HEK293T (cell line): ENCODE data around the gene ALG12.

Source experiments
- BHLHE40 ChIP-seq: fragments of 450-650 bp; IDR thresholded peaks from 2 replicates; pipeline ENCODE4 v1.6.1; 2016; ENCODE audit warnings: mild to moderate bottlenecking, moderate library complexity, borderline replicate concordance
- CTBP1 ChIP-seq: fragments of 450-650 bp; IDR thresholded peaks from 2 replicates; pipeline ENCODE4 v1.6.1; 2016; ENCODE audit warnings: borderline replicate concordance
- ELF4 ChIP-seq: fragments of 450-650 bp; IDR thresholded peaks from 2 replicates; pipeline ENCODE4 v1.6.1; 2017; ENCODE audit warnings: antibody characterized with exemption
- FOXA1 ChIP-seq: fragments of 450-650 bp; IDR thresholded peaks from 2 replicates; pipeline ENCODE4 v1.6.1; 2016; ENCODE audit warnings: mild to moderate bottlenecking
- L3MBTL2 ChIP-seq: fragments of 450-650 bp; conservative IDR thresholded peaks from 2 replicates; pipeline ENCODE4 v1.6.1; 2016; ENCODE audit warnings: mild to moderate bottlenecking
- ZNF384 ChIP-seq: fragments of 450-650 bp; IDR thresholded peaks from 2 replicates; pipeline ENCODE4 v1.6.1; 2016

DNA sequence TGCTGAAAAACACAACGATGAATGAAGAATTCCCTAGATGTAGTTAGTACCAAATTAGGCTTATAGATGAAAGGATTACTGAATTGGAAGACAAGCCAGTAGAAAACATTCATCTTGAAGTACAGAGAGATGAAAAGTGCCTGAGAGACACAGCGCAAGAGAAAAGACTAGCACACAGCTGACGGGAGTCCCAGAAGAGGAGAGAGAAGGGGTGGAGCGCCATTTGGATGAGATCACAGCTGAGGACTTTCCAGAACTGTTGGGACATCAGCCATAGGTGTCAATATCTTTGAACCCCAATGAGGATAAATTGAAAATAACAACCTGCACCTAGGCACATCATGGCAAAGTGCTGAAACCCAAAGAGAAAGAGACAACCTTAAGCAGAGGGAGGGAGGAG is 25.2 kb downstream of the ALG12 start:
- TF ChIP-seq CTBP1, result no peak
- TF ChIP-seq FOXA1, result no peak
- no peak for TF ChIP-seq L3MBTL2
- no peak for TF ChIP-seq BHLHE40
- no peak for TF ChIP-seq ELF4
- TF ChIP-seq ZNF384, result no peak
